GM18909 (cell line): ENCODE data around the gene WDR13.
"Not testable (repeated sequence)": the region's sequence is repeated elsewhere in the genome, so short reads cannot be mapped to it uniquely, and the experiment has no call there.

ENCODE experiments used
- ATAC-seq: cut with Tn5 transposase; IDR thresholded peaks from one replicate; pipeline ENCODE4 v1.9.1; 2021; ENCODE audit warnings: mild to moderate bottlenecking; ENCODE audit not compliant: unreplicated experiment, poor library complexity

Gene WDR13

GRCh38 chrX:48649102-48649501, 51.8 kb downstream of the WDR13 start:
- no peak for ATAC-seq

GRCh38 chrX:48652055-48652579, 54.8 kb downstream of the WDR13 start:
- ATAC-seq: not testable (repeated sequence)

GRCh38 chrX:48654746-48655145, 57.5 kb downstream of the WDR13 start:
- not testable (repeated sequence) for ATAC-seq
